HepG2 (cell line): ENCODE results near the gene SPAG8. TPM values are rescaled to one million over a fixed set of nuclear protein-coding genes. Genes with fewer than 3 reads are reported as not detected.

ENCODE experiments used
- ATAC-seq: fragments of 200-7000 bp; cut with Tn5 transposase; 3 replicates; pipeline ENCODE4 v1.9.1; 2020; ENCODE audit warnings: mild to moderate bottlenecking, moderate library complexity
- BruUV-seq: library from RNA; stranded (reverse); fragments of 400-500 nt; replicated peaks from 2 replicates; lab custom pipeline; 2021; lab: Mats Ljungman, UMichigan
- CTCF ChIA-PET: fragments of 300-600 bp; formaldehyde crosslinking; extraction: SDS; loops from one replicate; lab custom pipeline; 2021; ENCODE audit warnings: low total read pairs, inconsistent platforms, low intra/inter-chr PET ratio; lab: Yijun Ruan, JAX
- POLR2A ChIA-PET: fragments of 350-600 bp; sonication (Branson Sonifier 250); formaldehyde crosslinking; loops from one replicate; lab custom pipeline; 2020; ENCODE audit warnings: antibody characterized with exemption, inconsistent platforms; lab: Yijun Ruan, JAX
- DNase-seq: peaks from one replicate; pipeline ENCODE4 v3.0.0-alpha.2; 2015; ENCODE audit warnings: low spot score
- FAIRE-seq: peaks from 3 replicates; lab custom pipeline; 2011; peaks lifted over from hg19 to GRCh38; lab: Jason Lieb, UNC
- H2AFZ ChIP-seq: one replicate; pipeline ENCODE4 v1.6.1; 2011; ENCODE audit warnings: low read length, inconsistent platforms
- H3K27ac ChIP-seq: fragments of 300-600 bp; 3 replicates; pipeline ENCODE4 v1.8.0; 2011; ENCODE audit warnings: mixed run types, mild to moderate bottlenecking, mixed read lengths, low read length, inconsistent platforms; ENCODE audit not compliant: insufficient read depth; ENCODE audit errors: extremely low read length
- H3K27me3 ChIP-seq, 2 experiments: fragments of 200-600 bp in 1 of 2; 2 replicates in 1 of 2; 3 replicates in 1 of 2; pipeline versions ENCODE4 v1.6.0 to v1.8.0; 2011; ENCODE audit warnings: low read length in 2 of 2, mild to moderate bottlenecking in 2 of 2, moderate library complexity in 2 of 2, inconsistent platforms in 1 of 2; ENCODE audit not compliant: insufficient read depth in 2 of 2, control insufficient read depth in 1 of 2
- H3K36me3 ChIP-seq, 2 experiments: fragments of 200-600 bp in 1 of 2; replicated peaks in 1 of 2; 2 replicates in 1 of 2; 3 replicates in 1 of 2; pipeline versions ENCODE4 v1.5.1 to v1.8.0; 2011; ENCODE audit warnings: low read length in 2 of 2, inconsistent platforms in 1 of 2; ENCODE audit not compliant: insufficient read depth in 2 of 2, control insufficient read depth in 1 of 2
- H3K4me1 ChIP-seq: 2 replicates; pipeline ENCODE4 v1.5.1; 2012; ENCODE audit warnings: low read length, inconsistent platforms; ENCODE audit not compliant: insufficient read depth
- H3K4me2 ChIP-seq: 2 replicates; pipeline ENCODE4 v1.6.0; 2011; ENCODE audit warnings: low read depth, low read length, inconsistent platforms
- H3K4me3 ChIP-seq, 3 experiments: fragments of 200-600 bp in 1 of 3; sonication (generic), shearing (Covaris generic) in 1 of 3; replicated peaks in 1 of 3; 2 replicates each; pipeline ENCODE4 v1.5.1; 2011 to 2016; ENCODE audit warnings: low read length in 3 of 3, inconsistent platforms in 2 of 3, low read depth in 2 of 3, mild to moderate bottlenecking in 2 of 3, control low read depth in 1 of 3, mixed read lengths in 1 of 3; ENCODE audit not compliant: insufficient read depth in 1 of 3
- H3K79me2 ChIP-seq: one replicate; pipeline ENCODE4 v1.6.1; 2011; ENCODE audit warnings: low read length, inconsistent platforms; ENCODE audit not compliant: insufficient read depth
- H3K9ac ChIP-seq: 2 replicates; pipeline ENCODE4 v1.6.0; 2011; ENCODE audit warnings: mild to moderate bottlenecking, low read depth, low read length, inconsistent platforms; ENCODE audit not compliant: insufficient read depth
- H3K9me3 ChIP-seq: 2 replicates; pipeline ENCODE4 v1.5.1; 2012; ENCODE audit warnings: mild to moderate bottlenecking, low read length
- H4K20me1 ChIP-seq: 2 replicates; pipeline ENCODE4 v1.6.0; 2011; ENCODE audit warnings: inconsistent platforms, mild to moderate bottlenecking, low read length, moderate library complexity; ENCODE audit not compliant: insufficient read depth
- FOXA3 ChIP-seq: IDR thresholded peaks from 2 replicates; pipeline ENCODE4 v1.6.1; 2016; ENCODE audit warnings: missing genetic modification reagents, missing compliant biosample characterization
- FOXP4 ChIP-seq: sonication (generic); formaldehyde crosslinking; IDR thresholded peaks from 2 replicates; pipeline ENCODE4 v1.4.0; 2020; ENCODE audit warnings: missing genetic modification reagents
- GATAD2A ChIP-seq: IDR thresholded peaks from 2 replicates; pipeline ENCODE4 v1.6.1; 2016
- GFI1 ChIP-seq: sonication (generic); formaldehyde crosslinking; IDR thresholded peaks from 2 replicates; pipeline ENCODE4 v1.5.0; 2020; ENCODE audit warnings: missing genetic modification reagents, mild to moderate bottlenecking, borderline replicate concordance
- HOMEZ ChIP-seq: IDR thresholded peaks from 2 replicates; pipeline ENCODE4 v1.6.1; 2016; ENCODE audit warnings: low read depth
- KDM3A ChIP-seq: IDR thresholded peaks from 2 replicates; pipeline ENCODE4 v1.6.1; 2018; ENCODE audit warnings: low read depth, missing compliant biosample characterization
- KLF16 ChIP-seq, 2 experiments: sonication (generic) in 1 of 2; formaldehyde crosslinking in 1 of 2; IDR thresholded peaks; 2 replicates each; pipeline versions ENCODE4 v1.6.1 to v1.8.0; 2016 to 2023; ENCODE audit warnings: missing genetic modification reagents in 2 of 2, missing compliant biosample characterization in 1 of 2
- MYC ChIP-seq: sonication (generic); formaldehyde crosslinking; IDR thresholded peaks from 2 replicates; pipeline ENCODE4 v1.9.0; 2021; ENCODE audit warnings: missing genetic modification reagents, borderline replicate concordance
- NONO ChIP-seq, 2 experiments: fragments of 450-650 bp in 1 of 2; sonication (generic) in 1 of 2; formaldehyde crosslinking in 1 of 2; IDR thresholded peaks in 1 of 2; conservative IDR thresholded peaks in 1 of 2; 2 replicates each; pipeline versions ENCODE4 v1.6.1 to v1.8.0; 2017 to 2022; ENCODE audit warnings: mild to moderate bottlenecking in 1 of 2, missing genetic modification reagents in 1 of 2, moderate library complexity in 1 of 2
- TEAD3 ChIP-seq: optimal IDR thresholded peaks from 2 replicates; pipeline ENCODE3; 2016; ENCODE audit warnings: borderline replicate concordance
- ZBTB33 ChIP-seq: sonication (generic); formaldehyde crosslinking; IDR thresholded peaks from 2 replicates; pipeline ENCODE4 v1.4.0; 2020; ENCODE audit warnings: missing genetic modification reagents
- ZMAT3 ChIP-seq: sonication (generic); formaldehyde crosslinking; conservative IDR thresholded peaks from 2 replicates; pipeline ENCODE4 v1.7.0; 2021; ENCODE audit warnings: missing genetic modification reagents
- ZNF3 ChIP-seq: IDR thresholded peaks from 2 replicates; pipeline ENCODE4 v1.7.0; 2017; ENCODE audit warnings: inconsistent platforms
- ZNF567 ChIP-seq: sonication (generic); formaldehyde crosslinking; IDR thresholded peaks from 2 replicates; pipeline ENCODE4 v1.8.1; 2023; ENCODE audit warnings: mild to moderate bottlenecking, missing genetic modification reagents, borderline replicate concordance
- WGBS: methylation state at CpG from one replicate; pipeline ENCODE4 v1.1.6; 2017; ENCODE audit warnings: low lambda C conversion rate; 5-methylcytosine and 5-hydroxymethylcytosine counted together
- in situ Hi-C: cut with HindIII; loops from 2 replicates; pipeline ENCODE4 v1.10.0; 2017; ENCODE audit warnings: low pct_unique_long_range_greater_than_20kb; ENCODE audit not compliant: extremely low pct_ligation_motif_present
- intact Hi-C: fragments of 100-400 bp; cut with micrococcal nuclease; formaldehyde crosslinking; loops from one replicate; pipeline ENCODE4 v1.10.0; 2022; ENCODE audit not compliant: unreplicated experiment
- polyA plus RNA-seq, 8 experiments: library from polyadenylated mRNA; depleted of rRNA in 3 of 8; stranded (reverse) in 7 of 8; unstranded in 1 of 8; fragments of >200 nt; fragmentation: Illumina TruSeq in 4 of 8; extraction: Trizol in 4 of 8; gene quantifications; 2 replicates each; pipeline versions ENCODE4 v1.2.1 to v1.2.3, GENCODE V29; 2011 to 2016; ENCODE audit warnings: low read depth in 4 of 8, missing spikeins in 1 of 8, mixed read lengths in 1 of 8; ENCODE audit not compliant: insufficient read depth in 1 of 8
- total RNA-seq, 5 experiments: library from RNA; depleted of rRNA; stranded (reverse); fragments of >200 nt; fragmentation: Illumina TruSeq; extraction: Trizol; gene quantifications; 2 replicates each; pipeline ENCODE4 v1.2.3, GENCODE V29; 2016; ENCODE audit warnings: low read depth in 1 of 5

SPAG8 gene
- total and polyA plus RNA-seq, 2 of the 13 experiments (the other 11 are each of a cell fraction or from before 2014, with no cell fraction given): 0.18 to 0.27 TPM

- peak; percentile 49 for DNase-seq
- intact Hi-C loops: loop anchor here (2.0 kb wide), 2 partner anchors 36 to 92 kb away; no protein-coding TSS in a partner anchor
- H2AFZ ChIP-seq: no peak overlapping the region
- WGBS: 76% methylated on average over 37 of the region's 37 CpGs
- ATAC-seq: peak; percentile 94
- no peaks in the 10 kb centered on the region for H3K9me3 ChIP-seq
- H3K27ac ChIP-seq: no peak overlapping the region
- H3K4me3 ChIP-seq: no peak overlapping the region
- H3K4me1 ChIP-seq: no peaks in the 10 kb centered on the region; the same call in 1 of the 2 replicates
- no peak overlapping the region for H3K9ac ChIP-seq
- FAIRE-seq: peak; percentile 93
- H4K20me1 ChIP-seq: no peaks in the 10 kb centered on the region
- peaks cover 1 to 9% of the 10 kb centered on the region in 2 experiments; a peak in 4 of 5 replicates for H3K36me3 ChIP-seq
- no peak overlapping the region for H3K4me2 ChIP-seq
- BruUV-seq: no TSS peak
- no peaks in the 10 kb centered on the region for H3K27me3 ChIP-seq
- ChIA-PET CTCF (interaction anchor here (1.3 to 2.4 kb wide), 4 partner anchors 23 to 92 kb away, joined by 7 to 26 read pairs (median 13); no protein-coding TSS in a partner anchor), POLR2A (interaction anchor here (1.0 kb wide), 1 partner anchor 21 kb away, joined by 3 read pairs; no protein-coding TSS in a partner anchor)
- in situ Hi-C loops: no loop called here
- no peaks in the 10 kb centered on the region for H3K79me2 ChIP-seq
- TF ChIP-seq GFI1 (CRISPR knock-in tag) (0 out of 2 replicates have a peak, but pooled peaks have one; percentile 15), KDM3A (CRISPR knock-in tag) (0 out of 2 replicates have a peak, but pooled peaks have one; percentile 40), MYC (CRISPR knock-in tag) (no peak), ZBTB33 (CRISPR knock-in tag) (0 out of 2 replicates have a peak, but pooled peaks have one; percentile 24), KLF16 (CRISPR knock-in tag; IDR thresholded peaks at IDR 0.05) (0 out of 4 replicates have a peak, but pooled peaks of 1 of the 2 experiments have one; percentile 36), NONO (IDR thresholded peaks at IDR 0.05) (no peak), NONO (CRISPR knock-in tag; conservative IDR thresholded peaks at IDR 0.05) (0 out of 2 replicates have a peak, but pooled peaks have one; percentile 22), TEAD3 (peak; percentile 64), GATAD2A (CRISPR knock-in tag) (0 out of 2 replicates have a peak, but pooled peaks have one; percentile 17), ZNF3 (CRISPR knock-in tag) (no peak), ZNF567 (CRISPR knock-in tag) (0 out of 2 replicates have a peak, but pooled peaks have one; percentile 60), FOXP4 (CRISPR knock-in tag) (0 out of 2 replicates have a peak, but pooled peaks have one; percentile 17), FOXA3 (CRISPR knock-in tag) (no peak), ZMAT3 (no peak), HOMEZ (CRISPR knock-in tag) (peak; percentile 61; the same call in 1 of the 2 replicates)
Measured at GRCh38 chr9:35790385-35791296, 21.4 kb downstream of the SPAG8 start.
